Liver (tissue), 3 donors: ENCODE measurements around the gene SLC11A2.

Experiments
- CTCF ChIP-seq: fragments of 150-350 bp; IDR thresholded peaks from 2 replicates; pipeline ENCODE4 v1.5.1; 2017; ENCODE audit warnings: improper control_type of control experiment, low read depth, low read length; ENCODE audit not compliant: missing input control
- FOXA2 ChIP-seq: IDR thresholded peaks from 2 replicates; pipeline ENCODE4 v1.6.1; 2016; ENCODE audit warnings: antibody characterized with exemption
- GABPA ChIP-seq, 2 donors: IDR thresholded peaks in 1 of 2; conservative IDR thresholded peaks in 1 of 2; 2 replicates each; pipeline ENCODE4 v1.6.1; 2016; ENCODE audit warnings: antibody characterized with exemption in 2 of 2, mild to moderate bottlenecking in 1 of 2, moderate library complexity in 1 of 2
- HNF4A ChIP-seq, 2 donors: conservative IDR thresholded peaks; 2 replicates each; pipeline ENCODE4 v1.6.1; 2016; ENCODE audit warnings: antibody characterized with exemption in 2 of 2, mild to moderate bottlenecking in 2 of 2
- HNF4G ChIP-seq: IDR thresholded peaks from 2 replicates; pipeline ENCODE4 v1.6.1; 2016; ENCODE audit warnings: antibody characterized with exemption
- JUND ChIP-seq, 2 donors: IDR thresholded peaks; 2 replicates each; pipeline ENCODE4 v1.6.1; 2016; ENCODE audit warnings: antibody characterized with exemption in 2 of 2
- MAX ChIP-seq: IDR thresholded peaks from 2 replicates; pipeline ENCODE4 v1.6.1; 2016; ENCODE audit warnings: antibody characterized with exemption
- RAD21 ChIP-seq, 2 donors: IDR thresholded peaks; 2 replicates each; pipeline ENCODE4 v1.6.1; 2016; ENCODE audit warnings: antibody characterized with exemption in 2 of 2, mild to moderate bottlenecking in 2 of 2
- REST ChIP-seq: IDR thresholded peaks from 2 replicates; pipeline ENCODE4 v1.6.1; 2016; ENCODE audit warnings: antibody characterized with exemption, mild to moderate bottlenecking
- SP1 ChIP-seq: IDR thresholded peaks from 2 replicates; pipeline ENCODE4 v1.6.1; 2018; ENCODE audit warnings: antibody characterized with exemption, mild to moderate bottlenecking
- TAF1 ChIP-seq: conservative IDR thresholded peaks from 2 replicates; pipeline ENCODE4 v1.6.1; 2016; ENCODE audit warnings: antibody characterized with exemption, mild to moderate bottlenecking
- YY1 ChIP-seq: IDR thresholded peaks from 2 replicates; pipeline ENCODE4 v1.6.1; 2016; ENCODE audit warnings: antibody characterized with exemption, mild to moderate bottlenecking
- ZBTB33 ChIP-seq: IDR thresholded peaks from 2 replicates; pipeline ENCODE4 v1.6.1; 2016; ENCODE audit warnings: antibody characterized with exemption
- TF ChIP-seq, protein P1 (sequence below): IDR thresholded peaks from 2 replicates; pipeline ENCODE4 v1.6.1; 2016; ENCODE audit warnings: antibody characterized with exemption
- donor health status: healthy.
- donor health status: healthy.

GRCh38 chr12:50988051-50988450 is 38.1 kb downstream of the SLC11A2 start:
- TF ChIP-seq CTCF (no peak), RAD21 (IDR thresholded peaks at IDR 0.05) (no peak), GABPA (IDR thresholded peaks at IDR 0.05 in 1 of 2, conservative IDR thresholded peaks at IDR 0.05 in 1 of 2) (no peak), MAX (no peak), REST (no peak), JUND (IDR thresholded peaks at IDR 0.05) (no peak), FOXA2 (no peak), YY1 (no peak), TAF1 (no peak), SP1 (no peak), ZBTB33 (no peak), HNF4G (no peak), HNF4A (conservative IDR thresholded peaks at IDR 0.05) (no peak)
- TF ChIP-seq, protein P1, sequence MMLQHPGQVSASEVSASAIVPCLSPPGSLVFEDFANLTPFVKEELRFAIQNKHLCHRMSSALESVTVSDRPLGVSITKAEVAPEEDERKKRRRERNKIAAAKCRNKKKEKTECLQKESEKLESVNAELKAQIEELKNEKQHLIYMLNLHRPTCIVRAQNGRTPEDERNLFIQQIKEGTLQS: no peak
